IMR-90 (cell line): ENCODE data around the gene PSAP. TPM values are rescaled to one million over a fixed set of nuclear protein-coding genes. Genes with fewer than 3 reads are reported as not detected.

Experiments used
- ATAC-seq: fragments of 200-7000 bp; cut with Tn5 transposase; 2 replicates; pipeline ENCODE4 v1.9.1; 2020; ENCODE audit warnings: low read depth, mild to moderate bottlenecking, moderate library complexity
- BruUV-seq: library from RNA; stranded (reverse); fragments of 400-500 nt; replicated peaks from 2 replicates; lab custom pipeline; 2021; lab: Mats Ljungman, UMichigan
- CTCF ChIA-PET: fragments of 300-600 bp; formaldehyde crosslinking; extraction: SDS; loops from one replicate; lab custom pipeline; 2021; ENCODE audit warnings: antibody characterized with exemption; lab: Yijun Ruan, JAX
- POLR2A ChIA-PET: fragments of 300-600 bp; sonication (Branson Sonifier 250); formaldehyde crosslinking; loops from one replicate; lab custom pipeline; 2022; ENCODE audit warnings: antibody characterized with exemption; ENCODE audit not compliant: unreplicated experiment; lab: Charles Lee
- DNase-seq: peaks from one replicate; pipeline ENCODE4 v3.0.0; 2013
- H2AFZ ChIP-seq: replicated peaks from 2 replicates; pipeline ENCODE3; 2013; ENCODE audit warnings: low read length, mild to moderate bottlenecking; ENCODE audit not compliant: poor library complexity
- H2AK5ac ChIP-seq: 2 replicates; pipeline ENCODE4 v1.6.1; 2013; ENCODE audit warnings: low read depth, low read length, inconsistent platforms
- H2AK9ac ChIP-seq: replicated peaks from 2 replicates; pipeline ENCODE3; 2013; ENCODE audit warnings: mild to moderate bottlenecking, low read depth, low read length, moderate library complexity; ENCODE audit not compliant: poor library complexity
- H2BK120ac ChIP-seq: 2 replicates; pipeline ENCODE4 v1.6.1; 2013; ENCODE audit warnings: low read depth, low read length, inconsistent platforms
- H2BK15ac ChIP-seq: 3 replicates; pipeline ENCODE4 v1.6.1; 2013; ENCODE audit warnings: low read depth, low read length, inconsistent platforms
- H2BK20ac ChIP-seq: 2 replicates; pipeline ENCODE4 v1.6.1; 2013; ENCODE audit warnings: low read depth, mild to moderate bottlenecking, inconsistent platforms, low read length, moderate library complexity
- H2BK5ac ChIP-seq: 2 replicates; pipeline ENCODE4 v1.6.1; 2013; ENCODE audit warnings: mild to moderate bottlenecking, low read depth, low read length, inconsistent platforms; ENCODE audit not compliant: poor library complexity, severe bottlenecking
- H3K14ac ChIP-seq: replicated peaks from 2 replicates; pipeline ENCODE4 v1.6.1; 2013; ENCODE audit warnings: low read depth, low read length, inconsistent platforms
- H3K18ac ChIP-seq: 2 replicates; pipeline ENCODE4 v1.6.1; 2013; ENCODE audit warnings: low read depth, low read length, control low read depth
- H3K23ac ChIP-seq: 2 replicates; pipeline ENCODE4 v1.6.1; 2013; ENCODE audit warnings: low read depth, low read length, inconsistent platforms
- H3K27ac ChIP-seq: 2 replicates; pipeline ENCODE4 v1.5.1; 2013; ENCODE audit warnings: mild to moderate bottlenecking, control low read depth, low read length; ENCODE audit not compliant: insufficient read depth
- H3K27me3 ChIP-seq: 2 replicates; pipeline ENCODE4 v1.6.1; 2013; ENCODE audit warnings: low read length; ENCODE audit not compliant: control insufficient read depth, insufficient read depth
- H3K36me3 ChIP-seq: 2 replicates; pipeline ENCODE4 v1.6.1; 2013; ENCODE audit warnings: low read length, mixed read lengths; ENCODE audit not compliant: control insufficient read depth, insufficient read depth
- H3K4ac ChIP-seq: 2 replicates; pipeline ENCODE4 v1.6.1; 2013; ENCODE audit warnings: low read depth, low read length, inconsistent platforms
- H3K4me1 ChIP-seq: 2 replicates; pipeline ENCODE4 v1.6.1; 2013; ENCODE audit warnings: low read length, mixed read lengths; ENCODE audit not compliant: control insufficient read depth, insufficient read depth
- H3K4me2 ChIP-seq: 2 replicates; pipeline ENCODE4 v1.6.1; 2013; ENCODE audit warnings: low read depth, mild to moderate bottlenecking, control low read depth, low read length, moderate library complexity
- H3K4me3 ChIP-seq: 2 replicates; pipeline ENCODE4 v1.5.1; 2013; ENCODE audit warnings: low read depth, mild to moderate bottlenecking, control low read depth, low read length, moderate library complexity; ENCODE audit not compliant: insufficient read depth
- H3K56ac ChIP-seq: 2 replicates; pipeline ENCODE4 v1.6.1; 2013; ENCODE audit warnings: low read length, inconsistent platforms; ENCODE audit not compliant: insufficient read depth; ENCODE audit errors: extremely low read depth
- H3K79me1 ChIP-seq, 2 experiments: 2 replicates each; pipeline ENCODE4 v1.6.1; 2013; ENCODE audit warnings: low read length in 2 of 2, inconsistent platforms in 1 of 2, low read depth in 1 of 2
- H3K9ac ChIP-seq: 2 replicates; pipeline ENCODE4 v1.6.1; 2013; ENCODE audit warnings: low read depth, low read length, control low read depth
- H3K9me1 ChIP-seq: 2 replicates; pipeline ENCODE4 v1.6.1; 2013; ENCODE audit warnings: low read length, inconsistent platforms; ENCODE audit not compliant: insufficient read depth
- H3K9me3 ChIP-seq: 2 replicates; pipeline ENCODE4 v1.6.1; 2013; ENCODE audit warnings: low read length; ENCODE audit not compliant: control insufficient read depth, insufficient read depth
- H4K20me1 ChIP-seq: 2 replicates; pipeline ENCODE4 v1.6.1; 2013; ENCODE audit warnings: low read length, inconsistent platforms; ENCODE audit not compliant: insufficient read depth
- H4K5ac ChIP-seq: 2 replicates; pipeline ENCODE4 v1.6.1; 2013; ENCODE audit warnings: mild to moderate bottlenecking, low read depth, low read length, control low read depth
- H4K8ac ChIP-seq, 2 experiments: 2 replicates each; pipeline ENCODE4 v1.6.1; 2013; ENCODE audit warnings: low read depth in 2 of 2, low read length in 2 of 2, control low read depth in 1 of 2, inconsistent platforms in 1 of 2
- H4K91ac ChIP-seq: 2 replicates; pipeline ENCODE4 v1.6.1; 2013; ENCODE audit warnings: low read depth, low read length, inconsistent platforms; ENCODE audit not compliant: insufficient read depth
- BHLHE40 ChIP-seq: fragments of 150-350 bp; IDR thresholded peaks from 2 replicates; pipeline ENCODE4 v1.6.1; 2016; ENCODE audit warnings: mild to moderate bottlenecking, low read depth, low read length
- CEBPB ChIP-seq: IDR thresholded peaks from 2 replicates; pipeline ENCODE4 v1.6.1; 2012; ENCODE audit warnings: low read depth, low read length, improper control_type of control experiment
- CHD1 ChIP-seq: IDR thresholded peaks from 2 replicates; pipeline ENCODE4 v1.6.1; 2012; ENCODE audit warnings: low read depth, low read length, improper control_type of control experiment
- FOS ChIP-seq: fragments of 150-350 bp; IDR thresholded peaks from 2 replicates; pipeline ENCODE4 v1.6.1; 2016; ENCODE audit warnings: low read depth, low read length
- MAZ ChIP-seq: IDR thresholded peaks from 2 replicates; pipeline ENCODE4 v1.6.1; 2012; ENCODE audit warnings: low read depth, mild to moderate bottlenecking, low read length, improper control_type of control experiment, moderate library complexity, borderline replicate concordance
- MXI1 ChIP-seq: IDR thresholded peaks from 2 replicates; pipeline ENCODE4 v1.6.1; 2012; ENCODE audit warnings: low read depth, mild to moderate bottlenecking, low read length, moderate library complexity, borderline replicate concordance
- NFE2L2 ChIP-seq: fragments of 150-350 bp; IDR thresholded peaks from 2 replicates; pipeline ENCODE4 v1.6.1; 2016; ENCODE audit warnings: low read depth, mild to moderate bottlenecking, low read length
- POLR2A ChIP-seq: IDR thresholded peaks from 2 replicates; pipeline ENCODE4 v1.6.1; 2012; ENCODE audit warnings: mild to moderate bottlenecking, low read depth, low read length
- RAD21 ChIP-seq: IDR thresholded peaks from 2 replicates; pipeline ENCODE4 v1.6.1; 2012; ENCODE audit warnings: low read length, improper control_type of control experiment
- RCOR1 ChIP-seq: IDR thresholded peaks from 2 replicates; pipeline ENCODE4 v1.6.1; 2012; ENCODE audit warnings: mild to moderate bottlenecking, low read length, improper control_type of control experiment; ENCODE audit not compliant: insufficient replicate concordance
- RFX5 ChIP-seq: IDR thresholded peaks from 2 replicates; pipeline ENCODE4 v1.8.0; 2012; ENCODE audit warnings: low read depth, mild to moderate bottlenecking, low read length, moderate library complexity
- SMC3 ChIP-seq: fragments of 150-350 bp; IDR thresholded peaks from 2 replicates; pipeline ENCODE4 v1.6.1; 2016; ENCODE audit warnings: low read depth, mild to moderate bottlenecking, antibody characterized with exemption, low read length, moderate library complexity
- WGBS, 2 experiments: methylation state at CpG; one replicate each; pipeline versions ENCODE4 v1.1.5 to v1.1.7; 2013; ENCODE audit warnings: missing lambda C conversion rate in 2 of 2; ENCODE audit not compliant: insufficient read length in 1 of 2; ENCODE audit errors: extremely low coverage in 2 of 2; 5-methylcytosine and 5-hydroxymethylcytosine counted together
- dilution Hi-C: fragments of 300-500 bp; cut with HindIII; formaldehyde crosslinking; loops from one replicate; pipeline ENCODE4 v1.14.3; 2018; ENCODE audit warnings: low sequenced_read_pairs; ENCODE audit not compliant: unreplicated experiment
- in situ Hi-C: fragments of 300-500 bp; cut with MboI; formaldehyde crosslinking; loops from 3 replicates; pipeline ENCODE4 v1.14.3; 2019; ENCODE audit warnings: low sequenced_read_pairs, inconsistent platforms, mixed read lengths
- intact Hi-C: fragments of 100-400 bp; cut with micrococcal nuclease; formaldehyde crosslinking; loops from 2 replicates; pipeline ENCODE4 v1.10.0; 2022
- polyA plus RNA-seq, 3 experiments: library from polyadenylated mRNA; depleted of rRNA; stranded (reverse); fragments of >200 nt; gene quantifications; 2 replicates each; pipeline ENCODE4 v1.2.3, GENCODE V29; 2012; ENCODE audit warnings: low replicate concordance in 1 of 3
- total RNA-seq: library from RNA; depleted of rRNA; stranded (reverse); fragments of >200 nt; gene quantifications from 2 replicates; pipeline ENCODE4 v1.2.3, GENCODE V29; 2012
- TF ChIP-seq, protein P1 (sequence below): fragments of 150-350 bp; IDR thresholded peaks from 2 replicates; pipeline ENCODE4 v1.6.1; 2017; ENCODE audit warnings: mild to moderate bottlenecking, antibody characterized with exemption, low read length, low read depth

PSAP gene
- total and polyA plus RNA-seq, 2 of the 4 experiments (the other 2 are of a cell fraction): 216 to 876 TPM

DNA sequence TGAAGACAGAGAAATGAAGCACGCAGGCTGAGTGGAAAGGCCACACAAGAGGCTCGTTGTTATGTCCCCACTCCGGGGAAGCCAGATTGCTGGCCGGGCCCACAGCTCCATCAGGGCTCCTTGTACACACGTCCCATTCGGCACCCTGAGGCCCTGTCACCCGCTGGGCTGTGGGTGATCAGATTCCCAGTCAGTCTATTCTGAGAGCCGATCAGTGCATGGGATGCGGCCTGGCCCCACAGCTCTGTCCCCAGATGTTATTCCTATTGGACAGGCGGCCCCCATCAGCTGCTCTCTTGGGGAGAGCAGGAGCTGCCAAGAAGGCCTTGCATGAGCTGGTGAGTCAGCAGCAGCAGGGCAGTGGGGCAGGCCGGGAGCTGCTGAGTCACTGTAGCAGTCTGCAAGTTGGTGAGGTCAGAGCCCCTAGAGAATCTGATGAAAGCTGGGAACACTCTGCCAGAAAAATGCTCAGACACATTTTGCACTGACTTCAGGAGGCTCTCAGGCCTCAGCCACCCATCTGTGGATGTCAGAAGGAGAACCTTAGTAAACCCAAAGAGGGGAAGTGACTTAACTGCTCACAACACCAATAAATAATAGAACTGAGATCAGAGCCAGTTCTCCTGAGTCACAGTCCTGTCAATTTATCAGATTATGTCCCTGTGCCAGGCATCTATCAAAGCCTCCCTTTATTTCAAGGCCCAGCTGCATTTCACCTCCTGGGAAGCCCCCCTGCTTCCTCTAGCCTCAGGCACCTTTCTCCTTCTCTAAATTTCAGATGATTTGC is 9.4 kb upstream of the PSAP start (continued):
- peak; percentile 64 for TF ChIP-seq BHLHE40
- no peak; the same call in none of the 2 replicates for TF ChIP-seq RAD21

DNA sequence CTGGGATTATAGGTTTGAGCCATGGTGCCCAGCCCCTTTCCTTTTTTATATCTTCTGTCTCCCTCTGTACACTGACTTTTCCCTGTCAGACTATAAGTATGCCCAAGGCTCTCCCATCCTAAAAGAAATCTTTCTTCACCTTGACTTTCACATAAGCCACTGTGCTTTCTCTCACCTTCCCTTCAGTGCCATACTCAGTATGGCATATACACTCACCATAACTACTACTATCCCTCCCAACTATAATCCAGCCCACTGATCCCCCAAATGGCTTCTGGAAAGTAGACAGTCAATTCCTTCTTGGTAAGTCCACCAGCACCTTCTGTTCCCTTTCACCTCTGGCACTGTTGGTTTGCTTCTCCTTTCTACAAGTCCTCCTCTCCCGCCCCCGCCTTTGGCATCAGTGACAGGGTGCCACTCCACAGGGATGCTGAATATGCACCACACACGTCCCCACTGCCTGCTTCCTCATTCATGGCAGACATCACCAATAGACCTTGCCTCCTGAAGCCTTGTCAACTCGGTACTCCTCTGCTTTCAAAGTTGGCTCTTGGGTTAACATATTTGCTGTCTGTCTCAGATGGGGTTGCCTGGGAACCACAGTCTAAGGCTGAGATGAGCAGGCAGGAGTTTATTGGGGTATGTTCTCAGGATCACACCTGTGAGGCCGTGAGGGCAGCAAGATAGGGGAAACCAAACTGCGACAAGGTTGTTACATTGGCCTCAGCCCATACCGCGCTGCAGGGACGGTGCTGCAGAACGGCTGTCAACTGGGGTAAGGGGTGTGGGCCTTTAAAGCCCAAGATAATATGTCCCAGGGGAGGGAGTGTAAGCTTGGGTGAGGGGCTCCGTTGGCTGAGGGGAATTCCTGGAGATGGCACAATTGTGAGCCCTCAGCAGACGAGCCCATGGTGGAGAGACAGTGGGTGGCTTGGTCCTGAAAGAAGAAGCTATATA is 7.2 kb upstream of the PSAP start:
- in situ Hi-C loops: no loop called here
- H2BK15ac ChIP-seq: peak overlapping the region; percentile 3; the same call in 1 of the 3 replicates
- POLR2A ChIA-PET: no interaction called here
- TF ChIP-seq, protein P1, sequence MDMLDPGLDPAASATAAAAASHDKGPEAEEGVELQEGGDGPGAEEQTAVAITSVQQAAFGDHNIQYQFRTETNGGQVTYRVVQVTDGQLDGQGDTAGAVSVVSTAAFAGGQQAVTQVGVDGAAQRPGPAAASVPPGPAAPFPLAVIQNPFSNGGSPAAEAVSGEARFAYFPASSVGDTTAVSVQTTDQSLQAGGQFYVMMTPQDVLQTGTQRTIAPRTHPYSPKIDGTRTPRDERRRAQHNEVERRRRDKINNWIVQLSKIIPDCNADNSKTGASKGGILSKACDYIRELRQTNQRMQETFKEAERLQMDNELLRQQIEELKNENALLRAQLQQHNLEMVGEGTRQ: no peak
- no peak for TF ChIP-seq RFX5
- TF ChIP-seq MAZ: no peak
- TF ChIP-seq RCOR1: no peak
- TF ChIP-seq POLR2A: no peak
- TF ChIP-seq MXI1: no peak
- TF ChIP-seq SMC3: no peak
- no peak for TF ChIP-seq CEBPB
- TF ChIP-seq RAD21: no peak
- TF ChIP-seq NFE2L2: no peak
- no peak for TF ChIP-seq CHD1
- no peak for TF ChIP-seq FOS

More for the DNA sequence above, 7.2 kb upstream of the PSAP start:
- Histone ChIP-seq H4K5ac (no peak overlapping the region), H2AK5ac (peak overlapping the region; percentile 83), H3K4me2 (no peak overlapping the region), H3K27me3 (no peaks in the 10 kb centered on the region), H3K18ac (no peak overlapping the region), H2BK20ac (0 out of 2 replicates have a peak overlapping the region, but pooled peaks have one; percentile 21), H3K56ac (no peak overlapping the region), H3K79me1 (no peaks in the 10 kb centered on the region), H4K91ac (peak overlapping the region; percentile 60), H3K4me1 (peaks cover 14% of the 10 kb centered on the region), H3K14ac (peak overlapping the region; percentile 9; the same call in 1 of the 2 replicates), H4K8ac (no peak overlapping the region), H2AK9ac (no peak overlapping the region), H3K9me3 (no peaks in the 10 kb centered on the region), H2AFZ (peak overlapping the region; percentile 63), H4K20me1 (peaks cover 6% of the 10 kb centered on the region), H3K23ac (no peak overlapping the region), H3K4ac (peak overlapping the region; percentile 43; the same call in 1 of the 2 replicates), H2BK120ac (peak overlapping the region; percentile 71), H3K36me3 (no peaks in the 10 kb centered on the region), H3K4me3 (no peak overlapping the region), H3K9ac (no peak overlapping the region), H2BK5ac (no peak overlapping the region), H3K9me1 (peaks cover 18% of the 10 kb centered on the region), H3K27ac (no peak overlapping the region)
- WGBS, 2 experiments: 83% methylated on average over 6 of the region's 12 CpGs; no CpG with 5 or more reads in 1 of the 2 experiments
- CTCF ChIA-PET: no interaction called here
- no TSS peak for BruUV-seq
- intact Hi-C loops (no loop called here), dilution Hi-C loops (no loop called here)
- no peak for DNase-seq
- no peak for ATAC-seq
